A549 treated with AZD2906 at 1 μM for 4 hours (cell line): Measurements from ENCODE around the gene NUBP1. TPM values are rescaled to one million over a fixed set of nuclear protein-coding genes. Genes with fewer than 3 reads are reported as not detected.

Experiments used
- total RNA-seq: library from RNA; stranded (reverse); fragments of 200-300 nt; extraction: Qiagen RNA extraction; gene quantifications from 5 replicates; pipeline ENCODE4 v1.2.3, GENCODE V29; 2022

Gene NUBP1
- total RNA-seq, result 46.1 to 54.0 TPM (median 46.8 TPM) in 5 replicates

DNA sequence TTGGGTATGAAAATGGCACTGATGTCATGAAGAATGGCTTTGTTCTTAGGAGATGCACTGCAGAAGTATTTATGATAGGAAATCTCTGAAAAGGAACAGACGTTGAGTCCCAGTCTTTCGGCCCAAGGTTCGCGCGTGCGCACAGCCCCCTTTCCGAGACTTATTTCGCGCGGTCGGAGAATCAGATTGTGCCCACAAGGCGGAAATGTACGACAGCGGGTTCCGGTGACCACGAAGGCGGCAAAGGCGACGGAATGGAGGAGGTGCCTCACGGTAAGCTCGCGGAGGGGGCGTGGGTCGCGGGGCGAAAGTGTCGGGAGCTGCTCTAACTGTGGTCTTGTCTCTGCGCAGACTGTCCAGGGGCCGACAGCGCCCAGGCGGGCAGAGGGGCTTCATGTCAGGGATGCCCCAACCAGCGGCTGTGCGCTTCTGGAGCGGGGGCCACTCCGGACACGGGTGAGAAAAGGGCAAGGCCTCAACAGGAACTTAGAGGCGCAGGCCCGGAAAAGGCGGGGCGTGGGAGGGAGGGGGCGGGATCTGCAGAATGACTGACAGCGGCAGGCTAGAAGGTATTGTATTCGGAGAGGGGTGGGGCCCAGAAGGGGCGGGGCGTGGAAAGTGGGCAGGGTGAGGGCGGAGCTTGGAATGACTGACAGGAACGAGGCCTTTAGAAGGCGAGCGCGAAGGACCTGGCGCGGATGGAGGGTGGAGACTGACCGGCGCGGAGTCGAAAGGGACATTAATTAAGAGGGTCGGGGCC lies at the start of gene NUBP1:
Gene NUBP1 (plus strand): TSS at position 233 of the 760 bp plus-strand sequence. CDS start 22 bp downstream, at position 255.

DNA sequence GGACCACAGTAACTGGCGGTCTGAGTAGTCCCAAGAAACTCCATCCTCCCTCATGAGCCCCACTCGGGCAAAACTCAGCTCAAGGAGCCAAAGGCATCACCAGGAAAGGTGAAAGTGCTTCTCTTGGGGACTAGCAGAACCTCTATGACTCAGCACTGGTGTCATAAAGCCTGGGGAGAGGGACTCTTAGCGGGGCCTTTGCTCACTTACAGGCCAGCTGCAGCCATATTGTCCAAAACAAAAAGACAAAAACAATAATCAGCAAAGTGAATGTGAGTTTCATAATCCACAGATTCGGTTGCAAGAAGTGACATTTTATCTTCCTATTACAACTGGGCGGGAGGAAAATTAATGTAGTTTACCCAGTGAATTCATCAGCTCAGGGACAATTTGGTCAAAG lies 48.8 kb upstream of the NUBP1 start, which contains the start of gene TEKT5:
Gene TEKT5 (minus strand): TSS at position 101 of the 400 bp plus-strand sequence. CDS start 57 bp downstream, at position 44.

DNA sequence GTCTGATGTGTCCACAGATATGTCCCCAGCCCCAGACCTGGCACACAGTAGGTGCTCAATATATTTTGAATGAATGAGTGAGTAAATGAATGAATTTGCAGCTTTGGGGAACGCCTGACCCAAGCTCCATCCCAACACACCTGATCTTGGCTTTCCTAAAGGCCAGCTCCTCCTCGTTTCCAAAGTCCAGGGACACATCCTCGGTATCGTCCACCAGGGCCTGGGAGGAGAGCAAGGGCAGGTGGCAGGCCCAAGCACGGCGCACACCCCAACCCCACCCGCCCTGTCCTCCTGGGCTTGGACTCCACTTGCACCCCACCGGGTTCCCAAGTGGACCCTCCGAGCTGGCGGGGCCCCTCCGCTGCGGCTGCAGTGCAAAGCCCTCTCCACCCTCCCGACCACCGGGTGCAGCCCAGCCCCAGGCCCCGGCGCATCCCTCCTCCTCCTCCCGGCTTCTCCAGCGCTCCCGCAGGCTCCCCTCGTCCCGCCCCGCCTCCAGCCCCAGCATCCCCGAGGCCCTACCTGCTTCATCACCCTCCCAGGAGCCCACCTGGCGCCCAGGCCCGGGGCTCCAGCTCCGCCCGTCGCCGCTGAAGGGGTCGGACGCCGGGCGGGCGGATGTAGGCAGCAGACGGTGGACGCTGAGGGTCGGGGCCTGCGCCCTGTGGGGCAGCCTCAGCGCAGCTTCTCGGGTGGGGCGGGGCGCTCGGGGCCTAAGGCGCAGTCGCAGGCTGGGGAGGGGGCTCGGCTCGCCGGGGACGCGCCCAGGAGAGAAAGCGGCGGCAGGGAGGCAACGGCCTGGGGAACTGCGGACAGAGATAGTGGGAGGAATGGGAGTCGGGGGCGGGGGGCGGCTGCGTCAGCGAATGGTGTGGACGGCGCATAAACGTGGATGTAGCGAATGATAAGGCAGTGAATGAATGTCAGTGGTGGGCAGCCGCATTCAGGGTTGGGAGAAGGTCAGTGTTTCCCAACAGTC lies 74.6 kb downstream of the NUBP1 start, which contains the start of gene TVP23A:
Gene TVP23A (minus strand): TSS at position 832 of the 979 bp plus-strand sequence. CDS start 301 bp downstream, at position 531.

Other genes starting within 250 kb of the NUBP1 start
- 30.9 to 49.8 TPM (median 42.5 TPM) in 5 replicates for gene EMP2, start 163.2 kb upstream of the NUBP1 start, total RNA-seq
- 0.18 TPM in 1 of 5 replicates, not detected in the others for gene TEKT5, start 48.9 kb upstream of the NUBP1 start, total RNA-seq
- 0.08 to 0.29 TPM (median 0.17 TPM) in 4 of 5 replicates, not detected in the other for gene TVP23A, start 75.0 kb downstream of the NUBP1 start, total RNA-seq
- 0.07 to 0.28 TPM (median 0.08 TPM) in 5 replicates for gene CIITA, start 133.4 kb downstream of the NUBP1 start, total RNA-seq
- 37.6 to 47.3 TPM (median 46.4 TPM) in 5 replicates for gene DEXI, start 198.6 kb downstream of the NUBP1 start, total RNA-seq
- gene CLEC16A, start 200.7 kb downstream of the NUBP1 start, total RNA-seq, result 9.3 to 11.5 TPM (median 10.2 TPM) in 5 replicates